ENCODE data around the gene PLEKHA6.

DNA sequence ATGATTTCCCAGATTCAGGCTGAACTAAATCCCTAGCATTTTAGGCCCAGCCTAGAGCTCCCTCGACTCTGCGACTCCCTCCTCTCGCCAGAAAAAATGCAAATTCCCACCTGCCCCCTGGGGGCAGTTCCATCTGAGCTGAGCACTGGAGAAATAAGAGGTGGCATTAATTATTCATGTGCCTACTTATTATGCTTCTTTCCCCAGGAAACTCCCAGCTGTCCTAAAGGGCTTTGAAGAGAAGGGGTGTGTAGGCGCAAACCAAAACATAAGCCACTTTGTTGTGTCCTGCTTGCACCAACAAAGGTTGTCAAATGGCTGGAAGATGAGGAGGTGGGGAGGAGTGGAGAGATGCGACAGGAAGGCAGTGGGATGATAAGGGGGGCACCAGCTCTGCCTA, 104.5 kb downstream of the PLEKHA6 start:
- TF ChIP-seq, protein P1, sequence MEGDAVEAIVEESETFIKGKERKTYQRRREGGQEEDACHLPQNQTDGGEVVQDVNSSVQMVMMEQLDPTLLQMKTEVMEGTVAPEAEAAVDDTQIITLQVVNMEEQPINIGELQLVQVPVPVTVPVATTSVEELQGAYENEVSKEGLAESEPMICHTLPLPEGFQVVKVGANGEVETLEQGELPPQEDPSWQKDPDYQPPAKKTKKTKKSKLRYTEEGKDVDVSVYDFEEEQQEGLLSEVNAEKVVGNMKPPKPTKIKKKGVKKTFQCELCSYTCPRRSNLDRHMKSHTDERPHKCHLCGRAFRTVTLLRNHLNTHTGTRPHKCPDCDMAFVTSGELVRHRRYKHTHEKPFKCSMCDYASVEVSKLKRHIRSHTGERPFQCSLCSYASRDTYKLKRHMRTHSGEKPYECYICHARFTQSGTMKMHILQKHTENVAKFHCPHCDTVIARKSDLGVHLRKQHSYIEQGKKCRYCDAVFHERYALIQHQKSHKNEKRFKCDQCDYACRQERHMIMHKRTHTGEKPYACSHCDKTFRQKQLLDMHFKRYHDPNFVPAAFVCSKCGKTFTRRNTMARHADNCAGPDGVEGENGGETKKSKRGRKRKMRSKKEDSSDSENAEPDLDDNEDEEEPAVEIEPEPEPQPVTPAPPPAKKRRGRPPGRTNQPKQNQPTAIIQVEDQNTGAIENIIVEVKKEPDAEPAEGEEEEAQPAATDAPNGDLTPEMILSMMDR (IDR thresholded peaks at IDR 0.05) = no peak
- TF ChIP-seq POLR2A (IDR thresholded peaks at IDR 0.05) (no peak), EP300 (IDR thresholded peaks at IDR 0.05) (no peak)
